Stimulated activated CD4-positive, alpha-beta T cell treated with anti-CD3 and anti-CD28 coated beads, TNF-alpha, amount 100 ng/mL, for 4 hours (primary cell): ENCODE data around the gene TTBK2.
"Not testable (repeated sequence)": the region's sequence is repeated elsewhere in the genome, so short reads cannot be mapped to it uniquely, and the experiment has no call there.

ENCODE experiments used
- DNase-seq, 3 experiments: peaks; one replicate each; pipeline ENCODE4 v3.0.0-alpha.2; 2020; ENCODE audit warnings: low read depth in 3 of 3

TTBK2 gene

GRCh38 chr15:42920519-42921341, at the start of gene TTBK2:
TSS of gene TTBK2 (minus strand) at chr15:42920778. CDS start at chr15:42878617, 42,161 bp downstream.
- peak; percentile 92 to 98 (median 96) for DNase-seq

- DNase-seq = no peak
These were observed 43.9 kb upstream of the TTBK2 start for GRCh38 chr15:42964476-42964875.

- DNase-seq = no peak
These were observed 34.9 kb upstream of the TTBK2 start for GRCh38 chr15:42955518-42955917.

- DNase-seq = no peak
These were observed 33.7 kb upstream of the TTBK2 start for GRCh38 chr15:42954291-42954690.

GRCh38 chr15:42948898-42949297, 28.3 kb upstream of the TTBK2 start:
- not testable (repeated sequence) for DNase-seq

- no peak for DNase-seq
These were observed 19.9 kb upstream of the TTBK2 start for GRCh38 chr15:42940527-42940926.

GRCh38 chr15:42939841-42940240, 19.3 kb upstream of the TTBK2 start:
- no peak for DNase-seq

GRCh38 chr15:42937143-42937542, 16.6 kb upstream of the TTBK2 start:
- no peak for DNase-seq

- no peak for DNase-seq
These were observed 13.5 kb upstream of the TTBK2 start for GRCh38 chr15:42933886-42934667.

GRCh38 chr15:42932833-42933515, 12.4 kb upstream of the TTBK2 start:
- DNase-seq = no peak

GRCh38 chr15:42931702-42932486, 11.3 kb upstream of the TTBK2 start:
- DNase-seq = no peak

- DNase-seq = no peak
These were observed 8.8 kb upstream of the TTBK2 start for GRCh38 chr15:42929306-42929848.

- DNase-seq = peak; percentile 7 to 13 (median 13)
These were observed 759 bp upstream of the TTBK2 start for GRCh38 chr15:42921342-42921731.

GRCh38 chr15:42919799-42920518, 619 bp downstream of the TTBK2 start:
- peak in 1 of 3 experiments; percentile 6 for DNase-seq

- no peak for DNase-seq
These were observed 1.3 kb downstream of the TTBK2 start for GRCh38 chr15:42919308-42919707.

- DNase-seq = no peak
These were observed 2.5 kb downstream of the TTBK2 start for GRCh38 chr15:42918047-42918446.

GRCh38 chr15:42915654-42916315, 4.8 kb downstream of the TTBK2 start:
- no peak for DNase-seq

GRCh38 chr15:42914728-42915497, 5.7 kb downstream of the TTBK2 start:
- DNase-seq = no peak

GRCh38 chr15:42911058-42911592, 9.5 kb downstream of the TTBK2 start:
- no peak for DNase-seq
